Upper lobe of left lung (tissue), 6 donors: ENCODE results near the gene RCAN3. TPM values are rescaled to one million over a fixed set of nuclear protein-coding genes. Genes with fewer than 3 reads are reported as not detected.

Experiments used
- ATAC-seq, 2 donors: fragments of 200-7000 bp; cut with Tn5 transposase; one replicate each; pipeline ENCODE4 v1.9.1; 2022; ENCODE audit warnings: mild to moderate bottlenecking in 2 of 2, moderate library complexity in 2 of 2; ENCODE audit not compliant: low FRiP score in 2 of 2
- DNase-seq, 2 donors: peaks; one replicate each; pipeline ENCODE4 v3.0.0-alpha.2; 2019 to 2020
- H3K27ac ChIP-seq, 4 donors: fragments of 200-600 bp; sonication (generic); one replicate each; pipeline ENCODE4 v1.5.1; 2016 to 2019
- H3K27me3 ChIP-seq, 4 donors: fragments of 200-600 bp; sonication (generic); one replicate each; pipeline ENCODE4 v1.5.1; 2017 to 2019
- H3K36me3 ChIP-seq, 4 donors: fragments of 200-600 bp; sonication (generic); one replicate each; pipeline ENCODE4 v1.5.1; 2016 to 2019
- H3K4me1 ChIP-seq, 4 donors: fragments of 200-600 bp; sonication (generic); one replicate each; pipeline ENCODE4 v1.5.1; 2018 to 2019
- H3K4me3 ChIP-seq, 4 donors: fragments of 200-600 bp; sonication (generic); one replicate each; pipeline ENCODE4 v1.5.1; 2017 to 2019; ENCODE audit warnings: mild to moderate bottlenecking in 2 of 4, moderate library complexity in 1 of 4
- H3K9me3 ChIP-seq, 4 donors: fragments of 200-600 bp; sonication (generic); one replicate each; pipeline ENCODE4 v1.5.1; 2018 to 2019
- CTCF ChIP-seq, 6 experiments: fragments of 450-650 bp in 4 of 6; fragments of 200-600 bp in 2 of 6; sonication (generic) in 2 of 6; IDR thresholded peaks; one replicate each; pipeline ENCODE4 v1.5.1; 2016 to 2019; ENCODE audit warnings: antibody characterized with exemption in 6 of 6
- EP300 ChIP-seq, 4 donors: sonication (generic); formaldehyde crosslinking; IDR thresholded peaks; one replicate each; pipeline ENCODE4 v1.5.1; 2017; ENCODE audit warnings: antibody characterized with exemption in 4 of 4, control low read depth in 2 of 4
- POLR2A ChIP-seq, 4 donors: fragments of 450-650 bp; IDR thresholded peaks; one replicate each; pipeline ENCODE4 v1.5.1; 2016 to 2017; ENCODE audit warnings: antibody characterized with exemption in 4 of 4, mild to moderate bottlenecking in 2 of 4
- POLR2AphosphoS5 ChIP-seq, 2 donors: sonication (generic); formaldehyde crosslinking; IDR thresholded peaks; one replicate each; pipeline ENCODE4 v1.5.1; 2017; ENCODE audit warnings: antibody characterized with exemption in 2 of 2
- WGBS, 2 donors: methylation state at CpG; one replicate each; pipeline ENCODE4 v1.1.5; 2017 to 2018; 5-methylcytosine and 5-hydroxymethylcytosine counted together
- total RNA-seq, 6 donors: library from RNA; depleted of rRNA in 4 of 6; stranded (reverse); fragments of >200 nt in 4 of 6; gene quantifications; one replicate each; pipeline versions ENCODE4 v1.1.0 to v1.2.1, GENCODE V29; 2016 to 2021
- donor health status: DM: no; HTN: no; CAD: no; lungs with moderate emphysema.
- donor health status: DM: no; HTN: yes; CAD: no; lungs with severe emphysema.

Gene RCAN3
- total RNA-seq, 6 donors from 2014 or later = 13.6 to 35.5 (median 18.6) TPM

- no peak for DNase-seq
- no peak overlapping the region for H3K27ac ChIP-seq
- TF ChIP-seq CTCF (IDR thresholded peaks at IDR 0.05) = no peak
- TF ChIP-seq POLR2AphosphoS5 (IDR thresholded peaks at IDR 0.05) = no peak
- no peak for TF ChIP-seq POLR2A (IDR thresholded peaks at IDR 0.05)
- no peak for TF ChIP-seq EP300 (IDR thresholded peaks at IDR 0.05)
- H3K4me3 ChIP-seq = no peak overlapping the region
- 77 to 80% methylated on average over 10 of the region's 10 CpGs for WGBS, 2 donors
- ATAC-seq = no peak
- peaks cover 8 to 13% (median 11%) of the 10 kb centered on the region in 4 donors for H3K4me1 ChIP-seq
- H3K36me3 ChIP-seq = no peaks in the 10 kb centered on the region
- H3K9me3 ChIP-seq = no peaks in the 10 kb centered on the region
- peaks cover 0 to 13% (median 6%) of the 10 kb centered on the region in 4 donors for H3K27me3 ChIP-seq
Measured at GRCh38 chr1:24551960-24552571, 49.4 kb downstream of the RCAN3 start.

GRCh38 chr1:24553931-24554330 is 51.3 kb downstream of the RCAN3 start:
- H3K9me3 ChIP-seq = no peaks in the 10 kb centered on the region
- ATAC-seq = no peak
- H3K4me3 ChIP-seq = no peak overlapping the region
- peaks cover 0 to 13% (median 6%) of the 10 kb centered on the region in 4 donors for H3K27me3 ChIP-seq
- no peaks in the 10 kb centered on the region for H3K36me3 ChIP-seq
- DNase-seq = no peak
- 87 to 96% methylated on average over 3 of the region's 3 CpGs for WGBS, 2 donors
- H3K4me1 ChIP-seq = peaks cover 8 to 24% (median 16%) of the 10 kb centered on the region in 4 donors
- no peak overlapping the region for H3K27ac ChIP-seq
- TF ChIP-seq POLR2AphosphoS5 (IDR thresholded peaks at IDR 0.05) = no peak
- TF ChIP-seq POLR2A (IDR thresholded peaks at IDR 0.05) = no peak
- TF ChIP-seq EP300 (IDR thresholded peaks at IDR 0.05) = no peak
- no peak for TF ChIP-seq CTCF (IDR thresholded peaks at IDR 0.05)

GRCh38 chr1:24554714-24555113 is 52.1 kb downstream of the RCAN3 start:
- Histone ChIP-seq H3K4me1 (peaks cover 8 to 31% (median 22%) of the 10 kb centered on the region in 4 donors), H3K4me3 (no peak overlapping the region), H3K27me3 (peaks cover 0 to 13% (median 6%) of the 10 kb centered on the region in 4 donors), H3K27ac (no peak overlapping the region), H3K9me3 (no peaks in the 10 kb centered on the region), H3K36me3 (no peaks in the 10 kb centered on the region)
- DNase-seq = no peak
- ATAC-seq = no peak
- TF ChIP-seq POLR2A (IDR thresholded peaks at IDR 0.05) (no peak), POLR2AphosphoS5 (IDR thresholded peaks at IDR 0.05) (no peak), EP300 (IDR thresholded peaks at IDR 0.05) (no peak), CTCF (IDR thresholded peaks at IDR 0.05) (no peak)
- WGBS, 2 donors = 98 to 100% methylated on average over 3 to 4 of the region's 4 CpGs

GRCh38 chr1:24555591-24556413 is 53.2 kb downstream of the RCAN3 start, which contains the start of gene NCMAP:
NCMAP (plus strand) TSS chr1:24556087; CDS start chr1:24595431, 39,344 bp downstream.
- no peak for TF ChIP-seq POLR2A (IDR thresholded peaks at IDR 0.05)
- TF ChIP-seq EP300 (IDR thresholded peaks at IDR 0.05) = no peak
- TF ChIP-seq CTCF (IDR thresholded peaks at IDR 0.05) = peak in 1 of 6 experiments; percentile 27
- H3K4me1 ChIP-seq = peaks cover 8 to 31% (median 22%) of the 10 kb centered on the region in 4 donors
- H3K27me3 ChIP-seq = peaks cover 0 to 13% (median 6%) of the 10 kb centered on the region in 4 donors
- H3K27ac ChIP-seq = peak within 1 kb of the TSS; percentile 37 to 77 (median 64)
- WGBS, 2 donors = 4 to 8% methylated on average over 10 to 25 of the region's 61 CpGs
- H3K4me3 ChIP-seq = peak within 1 kb of the TSS in 3 of 4 donors; percentile 49 to 52 (median 51)
- no peaks in the 10 kb centered on the region for H3K36me3 ChIP-seq
- H3K9me3 ChIP-seq = no peaks in the 10 kb centered on the region
- DNase-seq (peak; percentile 85 to 94), ATAC-seq (peak; percentile 47 to 56)
